ENCODE results near the gene WDR86. TPM values are rescaled to one million over a fixed set of nuclear protein-coding genes. Genes with fewer than 3 reads are reported as not detected.

The WDR86 gene
- total and polyA plus RNA-seq, 2 experiments from 2014 or later = not detected

GRCh38 chr7:151404216-151405011 is 5.4 kb downstream of the WDR86 start:
- peak; percentile 72 for DNase-seq
- TF ChIP-seq EZH2phosphoT487 (IDR thresholded peaks at IDR 0.05; ENCODE audit: insufficient read depth, low read depth) = no peak
- no peak for TF ChIP-seq EZH2 (IDR thresholded peaks at IDR 0.05; ENCODE audit: insufficient read depth, poor library complexity, severe bottlenecking)
- no peak overlapping the region for H3K27ac ChIP-seq
- no peaks in the 10 kb centered on the region for H3K36me3 ChIP-seq (ENCODE audit: low read depth)
- WGBS, 2 experiments (ENCODE audit: low coverage in 1 of 2, low lambda C conversion rate in 2 of 2, missing lambda C conversion rate in 2 of 2) = 70 to 79% methylated on average over 17 to 18 of the region's 18 CpGs
- peaks cover 8% of the 10 kb centered on the region for H3K4me1 ChIP-seq (ENCODE audit: insufficient read depth)
- H2AFZ ChIP-seq = no peak overlapping the region
- no peak overlapping the region for H3K4me3 ChIP-seq
- no peaks in the 10 kb centered on the region for H3K79me2 ChIP-seq (ENCODE audit: insufficient read depth)
- H3K27me3 ChIP-seq (replicated peaks; ENCODE audit: insufficient read depth) = peaks cover 25% of the 10 kb centered on the region
- H3K4me2 ChIP-seq (ENCODE audit: unreplicated experiment) = no peak overlapping the region
- H4K20me1 ChIP-seq (ENCODE audit: insufficient read depth) = no peaks in the 10 kb centered on the region
- no peaks in the 10 kb centered on the region for H3F3A ChIP-seq (ENCODE audit: insufficient read depth)
- no peak overlapping the region for H3K9ac ChIP-seq
- no peaks in the 10 kb centered on the region for H3K9me3 ChIP-seq (ENCODE audit: low read depth)
- no peaks in the 10 kb centered on the region for H3K9me2 ChIP-seq (ENCODE audit: insufficient read depth)
- in situ Hi-C loops (cut with MboI) = no loop called here

- H3K27ac ChIP-seq = no peak overlapping the region
- no peaks in the 10 kb centered on the region for H4K20me1 ChIP-seq (ENCODE audit: insufficient read depth)
- no peak overlapping the region for H3K4me3 ChIP-seq
- H3F3A ChIP-seq (ENCODE audit: insufficient read depth) = no peaks in the 10 kb centered on the region
- no peaks in the 10 kb centered on the region for H3K36me3 ChIP-seq (ENCODE audit: low read depth)
- H3K79me2 ChIP-seq (ENCODE audit: insufficient read depth) = no peaks in the 10 kb centered on the region
- TF ChIP-seq EZH2 (IDR thresholded peaks at IDR 0.05; ENCODE audit: insufficient read depth, poor library complexity, severe bottlenecking) (no peak), EZH2phosphoT487 (IDR thresholded peaks at IDR 0.05; ENCODE audit: insufficient read depth, low read depth) (no peak)
- H3K27me3 ChIP-seq (replicated peaks; ENCODE audit: insufficient read depth) = peaks cover 21% of the 10 kb centered on the region
- H3K9ac ChIP-seq = no peak overlapping the region
- in situ Hi-C loops (cut with MboI) = no loop called here
- no peak overlapping the region for H2AFZ ChIP-seq
- 89 to 92% methylated on average over 9 of the region's 9 CpGs for WGBS, 2 experiments (ENCODE audit: low coverage in 1 of 2, low lambda C conversion rate in 2 of 2, missing lambda C conversion rate in 2 of 2)
- H3K9me3 ChIP-seq (ENCODE audit: low read depth) = no peaks in the 10 kb centered on the region
- no peak for DNase-seq
- peaks cover 8% of the 10 kb centered on the region for H3K4me1 ChIP-seq (ENCODE audit: insufficient read depth)
- no peak overlapping the region for H3K4me2 ChIP-seq (ENCODE audit: unreplicated experiment)
- no peaks in the 10 kb centered on the region for H3K9me2 ChIP-seq (ENCODE audit: insufficient read depth)
Measured at GRCh38 chr7:151403764-151404163, 6.1 kb downstream of the WDR86 start.

- H4K20me1 ChIP-seq (ENCODE audit: insufficient read depth) = no peaks in the 10 kb centered on the region
- in situ Hi-C loops (cut with MboI) = no loop called here
- no peak overlapping the region for H2AFZ ChIP-seq
- H3K4me1 ChIP-seq (ENCODE audit: insufficient read depth) = peaks cover 8% of the 10 kb centered on the region
- no peak overlapping the region for H3K27ac ChIP-seq
- no peaks in the 10 kb centered on the region for H3K9me3 ChIP-seq (ENCODE audit: low read depth)
- no peaks in the 10 kb centered on the region for H3F3A ChIP-seq (ENCODE audit: insufficient read depth)
- no peak overlapping the region for H3K4me2 ChIP-seq (ENCODE audit: unreplicated experiment)
- H3K27me3 ChIP-seq (replicated peaks; ENCODE audit: insufficient read depth) = peaks cover 11% of the 10 kb centered on the region
- H3K9ac ChIP-seq = no peak overlapping the region
- no peak overlapping the region for H3K4me3 ChIP-seq
- TF ChIP-seq EZH2phosphoT487 (IDR thresholded peaks at IDR 0.05; ENCODE audit: insufficient read depth, low read depth) (no peak), EZH2 (IDR thresholded peaks at IDR 0.05; ENCODE audit: insufficient read depth, poor library complexity, severe bottlenecking) (no peak)
- H3K36me3 ChIP-seq (ENCODE audit: low read depth) = no peaks in the 10 kb centered on the region
- H3K9me2 ChIP-seq (ENCODE audit: insufficient read depth) = no peaks in the 10 kb centered on the region
- H3K79me2 ChIP-seq (ENCODE audit: insufficient read depth) = no peaks in the 10 kb centered on the region
- WGBS, 2 experiments (ENCODE audit: low coverage in 1 of 2, low lambda C conversion rate in 2 of 2, missing lambda C conversion rate in 2 of 2) = 84 to 87% methylated on average over 16 of the region's 16 CpGs
- no peak for DNase-seq
Measured at GRCh38 chr7:151402029-151402835, 7.6 kb downstream of the WDR86 start.

GRCh38 chr7:151400626-151401315 is 9.1 kb downstream of the WDR86 start:
- H3K4me1 ChIP-seq (ENCODE audit: insufficient read depth) = peaks cover 8% of the 10 kb centered on the region
- H3K27me3 ChIP-seq (replicated peaks; ENCODE audit: insufficient read depth) = peaks cover 9% of the 10 kb centered on the region
- H3K36me3 ChIP-seq (ENCODE audit: low read depth) = no peaks in the 10 kb centered on the region
- no peak overlapping the region for H2AFZ ChIP-seq
- no peaks in the 10 kb centered on the region for H3K79me2 ChIP-seq (ENCODE audit: insufficient read depth)
- TF ChIP-seq EZH2phosphoT487 (IDR thresholded peaks at IDR 0.05; ENCODE audit: insufficient read depth, low read depth) = no peak
- no peaks in the 10 kb centered on the region for H4K20me1 ChIP-seq (ENCODE audit: insufficient read depth)
- H3K9me2 ChIP-seq (ENCODE audit: insufficient read depth) = no peaks in the 10 kb centered on the region
- no peaks in the 10 kb centered on the region for H3K9me3 ChIP-seq (ENCODE audit: low read depth)
- H3K4me3 ChIP-seq = no peak overlapping the region
- H3K4me2 ChIP-seq (ENCODE audit: unreplicated experiment) = no peak overlapping the region
- DNase-seq = no peak
- no peaks in the 10 kb centered on the region for H3F3A ChIP-seq (ENCODE audit: insufficient read depth)
- in situ Hi-C loops (cut with MboI) = no loop called here
- H3K9ac ChIP-seq = no peak overlapping the region
- 79 to 80% methylated on average over 14 of the region's 14 CpGs for WGBS, 2 experiments (ENCODE audit: low coverage in 1 of 2, low lambda C conversion rate in 2 of 2, missing lambda C conversion rate in 2 of 2)
- no peak overlapping the region for H3K27ac ChIP-seq
